ENCODE results near the gene SWAP70. TPM values are rescaled to one million over a fixed set of nuclear protein-coding genes. Genes with fewer than 3 reads are reported as not detected.

Gene SWAP70
- total RNA-seq, 2 donors from 2014 or later = 15.7 to 21.9 TPM

GRCh38 chr11:9758637-9759518 lies 95.0 kb downstream of the SWAP70 start:
- intact Hi-C loops (cut with DNase I, micrococcal nuclease) = loop anchor here in 1 of 2 donors (5.0 kb wide), 2 partner anchors 213 to 548 kb away; partner anchors contain the start of gene ADM
- ATAC-seq (peak; percentile 71), DNase-seq (peak; percentile 75 to 79)

DNA sequence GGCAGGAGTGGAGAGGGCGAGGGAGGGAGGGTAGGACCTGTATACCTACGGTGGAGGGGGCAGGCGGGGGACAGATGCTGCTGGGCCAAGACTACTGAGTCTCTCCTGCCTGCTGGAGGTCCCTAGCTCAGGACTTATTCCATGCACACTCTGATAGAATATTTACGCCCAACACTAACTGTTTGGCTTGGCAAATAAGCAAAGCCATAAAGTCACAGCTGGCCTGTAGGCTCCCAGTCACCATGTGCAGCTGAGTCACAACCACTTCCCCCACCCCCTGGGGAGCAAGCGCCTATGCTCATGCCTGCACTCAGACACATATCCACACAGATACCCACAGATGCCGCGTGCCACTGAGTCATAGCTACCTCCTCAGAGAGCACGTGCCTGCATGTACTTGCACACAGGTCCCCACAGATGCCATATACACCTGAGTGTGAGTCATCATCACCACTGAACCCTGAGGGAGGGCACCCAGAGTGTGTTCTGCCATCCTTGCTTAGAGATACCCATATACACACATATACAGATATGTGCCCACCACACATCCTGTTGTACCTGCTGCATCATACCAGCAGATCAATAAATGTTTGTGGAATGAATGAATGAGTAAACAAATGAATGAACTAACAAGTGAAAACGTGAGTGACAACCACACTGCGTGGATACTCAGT lies 95.8 kb downstream of the SWAP70 start:
- intact Hi-C loops (cut with DNase I, micrococcal nuclease) = loop anchor here in 1 of 2 donors (5.0 kb wide), 2 partner anchors 213 to 548 kb away; partner anchors contain the start of gene ADM
- peak; percentile 68 for ATAC-seq
- DNase-seq = peak; percentile 78 to 93

GRCh38 chr11:9760193-9760575 lies 96.3 kb downstream of the SWAP70 start:
- ATAC-seq (no peak), DNase-seq (peak; percentile 77 to 79)
- intact Hi-C loops (cut with DNase I, micrococcal nuclease) = no loop called here

GRCh38 chr11:9761441-9761945 lies 97.6 kb downstream of the SWAP70 start:
- DNase-seq (no peak), ATAC-seq (no peak)
- intact Hi-C loops (cut with DNase I, micrococcal nuclease) = no loop called here

DNA sequence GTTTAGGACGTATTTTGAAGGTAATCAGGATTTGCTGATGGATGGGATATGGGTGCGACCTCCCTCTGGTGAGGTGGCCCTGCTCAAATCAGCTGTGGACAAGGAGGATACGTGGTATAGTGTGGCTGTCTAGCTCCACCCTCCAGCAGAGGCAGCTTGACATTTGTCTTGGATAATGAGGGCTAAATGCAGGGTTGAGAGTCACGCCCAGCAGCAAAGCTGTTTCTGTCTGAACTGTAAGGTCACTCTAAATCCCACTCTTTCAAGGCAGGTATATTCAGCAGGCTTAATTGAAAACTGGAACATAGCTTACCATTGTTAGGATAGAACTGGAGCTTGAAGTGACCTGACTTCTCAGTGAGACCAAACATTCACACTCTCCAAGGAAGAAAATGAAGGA lies 98.7 kb downstream of the SWAP70 start:
- ATAC-seq (peak; percentile 16), DNase-seq (no peak)
- intact Hi-C loops (cut with DNase I, micrococcal nuclease) = no loop called here

DNA sequence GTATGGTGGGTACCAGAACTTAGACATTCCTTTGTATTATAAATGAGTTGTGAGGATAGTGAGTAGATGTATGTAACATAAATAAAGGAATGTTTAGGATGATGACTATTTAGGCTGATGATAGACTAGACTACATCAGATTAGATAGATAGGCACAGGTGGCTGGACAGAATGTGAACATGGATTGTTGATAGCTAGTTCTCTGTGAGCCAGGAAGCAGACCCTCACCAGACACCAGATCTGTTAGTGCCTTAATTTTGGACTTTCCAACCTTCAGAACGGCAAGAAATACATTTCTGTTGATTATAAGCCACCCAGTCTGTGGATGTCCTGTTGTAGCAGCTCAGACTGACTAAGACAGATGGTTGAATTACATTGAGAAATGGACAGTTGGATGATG lies 99.4 kb downstream of the SWAP70 start:
- no peak for DNase-seq
- intact Hi-C loops (cut with DNase I, micrococcal nuclease) = no loop called here
- no peak for ATAC-seq

- intact Hi-C loops (cut with DNase I, micrococcal nuclease) = no loop called here
- no peak for ATAC-seq
- no peak for DNase-seq
These were observed 101.6 kb downstream of the SWAP70 start for GRCh38 chr11:9765320-9766101.

GRCh38 chr11:9769621-9770020 lies 105.7 kb downstream of the SWAP70 start:
- DNase-seq (no peak), ATAC-seq (no peak)
- intact Hi-C loops (cut with DNase I, micrococcal nuclease) = no loop called here

- ATAC-seq = no peak
These were observed 107.2 kb downstream of the SWAP70 start for GRCh38 chr11:9771071-9771511.

DNA sequence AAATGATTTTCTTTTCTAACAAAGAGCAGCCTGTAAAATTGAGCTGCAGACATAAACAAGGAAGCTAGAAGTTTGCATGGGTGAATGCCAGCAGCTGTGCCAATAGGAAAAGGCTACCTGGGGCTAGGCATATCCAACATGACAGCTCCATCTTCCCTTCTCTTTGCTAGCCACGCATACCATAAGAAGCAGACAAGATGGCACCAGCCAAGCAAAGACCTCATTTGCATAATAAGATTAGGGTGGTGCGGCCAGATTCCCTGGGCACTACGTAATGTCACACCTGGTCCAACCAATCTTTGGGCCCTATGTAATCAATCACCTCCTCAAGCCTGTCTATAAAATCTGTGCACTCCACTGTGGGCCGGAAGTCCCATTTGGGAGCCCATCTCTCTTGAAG lies 108.3 kb downstream of the SWAP70 start:
- intact Hi-C loops (cut with DNase I, micrococcal nuclease) = no loop called here
- ATAC-seq = no peak
- no peak for DNase-seq

More at GRCh38 chr11:9771071-9771511, 107.2 kb downstream of the SWAP70 start:
- no peak for DNase-seq
- intact Hi-C loops (cut with DNase I, micrococcal nuclease) = no loop called here

DNA sequence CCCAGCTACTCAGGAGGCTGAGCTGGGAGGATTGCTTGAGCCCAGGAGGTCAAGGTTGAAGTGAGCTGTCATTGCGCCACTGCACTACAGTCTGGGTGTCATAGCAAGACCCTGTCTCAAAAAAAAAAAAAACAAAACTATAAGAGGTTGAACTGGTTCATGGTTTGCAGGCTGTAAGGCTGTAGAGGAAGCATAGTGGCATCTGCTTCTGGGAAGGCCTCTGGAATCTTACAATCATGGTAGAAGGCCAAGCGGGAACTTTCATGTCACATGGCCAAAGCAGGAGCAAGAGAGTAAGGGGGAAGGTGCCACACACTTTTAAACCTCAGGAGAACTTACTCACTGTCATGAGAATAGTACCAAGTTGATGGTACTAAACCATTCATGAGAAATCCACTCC lies 109.6 kb downstream of the SWAP70 start:
- ATAC-seq (no peak), DNase-seq (no peak)
- intact Hi-C loops (cut with DNase I, micrococcal nuclease) = no loop called here

DNA sequence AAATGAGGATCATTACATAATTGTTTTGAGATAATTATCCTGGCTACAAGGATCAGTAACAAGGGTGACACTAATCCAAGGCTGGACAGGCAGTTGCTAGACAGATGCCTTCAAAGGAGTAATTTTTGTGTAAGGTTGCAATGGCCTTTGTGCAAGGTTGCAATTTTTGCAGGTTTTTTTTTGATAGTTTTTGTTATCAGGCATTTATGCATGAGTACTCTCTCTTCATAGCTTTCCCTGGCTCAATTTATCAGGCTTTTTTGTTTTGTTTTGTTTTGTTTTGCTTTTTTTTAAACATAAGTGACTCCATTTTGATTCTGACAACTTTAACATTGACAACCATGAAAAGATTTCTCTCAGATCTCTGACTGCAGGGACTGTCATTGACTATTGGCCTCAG lies 110.2 kb downstream of the SWAP70 start:
- DNase-seq = no peak
- no peak for ATAC-seq
- intact Hi-C loops (cut with DNase I, micrococcal nuclease) = no loop called here

DNA sequence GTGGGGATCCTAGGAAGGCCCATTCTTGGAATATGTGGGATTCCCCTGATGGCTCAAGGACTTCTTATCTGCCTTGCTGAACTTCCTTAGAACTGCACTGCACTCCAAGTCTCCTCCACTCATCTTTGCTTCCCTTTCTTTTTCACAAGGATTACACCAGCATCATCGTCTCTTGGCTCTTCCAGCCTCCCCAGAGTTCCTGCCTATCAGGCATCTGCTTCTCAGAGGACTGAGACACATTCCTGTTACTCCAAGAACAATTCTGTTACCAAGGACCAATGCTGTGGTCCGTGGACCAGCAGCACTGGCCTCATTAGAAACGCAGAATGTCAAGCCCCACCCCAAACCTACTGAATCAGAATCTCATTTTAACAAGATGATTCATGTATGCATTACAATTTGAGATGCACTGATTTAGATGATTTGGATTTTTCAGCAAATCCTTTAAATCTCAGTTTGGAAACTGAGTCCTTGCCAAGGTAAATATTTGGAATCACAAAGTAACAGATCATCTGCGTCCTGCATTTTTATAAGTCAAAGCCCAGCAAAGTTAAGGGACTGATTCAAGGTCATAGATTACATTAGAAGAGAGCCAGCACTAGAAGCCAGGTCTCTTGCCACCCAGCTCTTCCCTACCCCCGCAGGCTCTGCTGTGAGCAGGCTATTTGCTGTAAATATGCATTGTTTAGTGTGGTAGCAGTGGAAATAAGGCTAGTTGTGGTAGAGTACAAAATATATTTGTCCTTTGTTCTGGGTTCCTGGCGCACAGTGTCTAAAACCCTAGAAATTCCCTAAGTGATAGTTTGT lies 110.9 kb downstream of the SWAP70 start:
- DNase-seq (no peak), ATAC-seq (no peak)
- intact Hi-C loops (cut with DNase I, micrococcal nuclease) = no loop called here

DNA sequence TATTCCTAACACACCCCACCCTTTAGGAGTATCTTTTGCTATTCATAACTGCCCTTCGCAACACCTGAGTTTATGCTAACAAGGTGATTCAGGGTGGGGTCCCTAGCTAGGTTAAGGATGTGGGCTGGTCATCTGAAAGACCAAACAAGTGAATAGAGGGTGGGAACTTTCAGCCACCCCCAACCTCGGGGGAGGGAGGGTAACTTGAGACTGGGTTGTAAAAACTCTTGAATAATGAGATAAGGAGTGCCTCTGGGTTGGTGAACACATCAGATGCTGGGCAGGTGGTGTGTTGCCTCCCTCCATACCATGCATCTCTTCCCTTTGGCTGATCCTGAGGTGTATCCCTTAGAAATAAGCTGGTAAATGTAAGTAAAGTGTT lies 111.5 kb downstream of the SWAP70 start:
- intact Hi-C loops (cut with DNase I, micrococcal nuclease) = no loop called here
- no peak for DNase-seq
- peak; percentile 83 for ATAC-seq

GRCh38 chr11:9776203-9776602 lies 112.3 kb downstream of the SWAP70 start:
- ATAC-seq = no peak
- DNase-seq = no peak
- intact Hi-C loops (cut with DNase I, micrococcal nuclease) = no loop called here

DNA sequence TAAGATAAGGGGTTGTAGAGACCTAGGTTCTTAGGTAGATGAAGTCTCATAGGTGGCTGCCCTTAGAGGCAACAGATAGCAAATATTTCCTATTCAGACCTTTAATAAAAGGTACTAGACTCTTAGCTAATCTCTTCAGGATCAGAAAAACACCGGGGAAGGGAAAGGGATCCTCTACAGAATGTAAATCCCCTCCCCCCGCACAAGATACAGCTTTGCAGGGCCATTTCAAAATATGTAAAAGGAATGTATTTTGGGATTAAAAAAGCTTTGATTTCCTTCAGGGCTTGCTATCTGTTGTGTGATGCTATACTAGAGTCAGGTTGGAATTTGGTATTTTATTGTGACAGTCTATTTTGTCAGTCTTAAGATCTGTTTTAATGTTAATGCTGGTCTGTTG lies 113.2 kb downstream of the SWAP70 start:
- ATAC-seq (no peak), DNase-seq (no peak)
- intact Hi-C loops (cut with DNase I, micrococcal nuclease) = no loop called here

DNA sequence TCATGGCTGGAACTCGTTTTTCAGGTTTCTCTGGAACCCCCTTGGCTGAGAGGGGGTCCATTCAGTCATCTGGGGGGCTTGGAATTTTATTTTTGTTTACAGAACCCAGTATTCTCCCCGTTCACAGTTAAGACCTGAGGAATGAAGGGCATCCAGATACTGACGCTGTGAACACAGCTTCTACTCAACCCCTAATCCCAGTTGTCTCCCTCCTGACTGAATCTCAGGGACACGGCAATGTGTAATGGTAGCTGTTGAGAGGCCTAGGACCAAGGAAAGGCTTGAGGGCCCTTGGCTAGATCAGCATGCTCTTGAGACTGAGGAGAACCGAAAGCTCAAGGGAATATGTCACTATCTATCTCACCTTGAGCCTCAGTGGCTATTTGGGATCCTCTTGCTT lies 113.6 kb downstream of the SWAP70 start:
- ATAC-seq (no peak), DNase-seq (no peak)
- intact Hi-C loops (cut with DNase I, micrococcal nuclease) = no loop called here

GRCh38 chr11:9780929-9781328 lies 117.1 kb downstream of the SWAP70 start:
- DNase-seq (no peak), ATAC-seq (no peak)
- intact Hi-C loops (cut with DNase I, micrococcal nuclease) = no loop called here

Data from left colon (tissue), 2 donors.